ENCODE results near the gene SYTL3.

GRCh38 chr6:158697811-158698210 is 48.0 kb downstream of the SYTL3 start:
- TF ChIP-seq POLR2A (IDR thresholded peaks at IDR 0.05; ENCODE audit: low read depth, low read length) (no peak), POLR2AphosphoS5 (IDR thresholded peaks at IDR 0.05; ENCODE audit: low read depth, low read length) (no peak)

All from GM12892 (cell line).